ENCODE measurements around the gene CXCL8.

CXCL8 gene

DNA sequence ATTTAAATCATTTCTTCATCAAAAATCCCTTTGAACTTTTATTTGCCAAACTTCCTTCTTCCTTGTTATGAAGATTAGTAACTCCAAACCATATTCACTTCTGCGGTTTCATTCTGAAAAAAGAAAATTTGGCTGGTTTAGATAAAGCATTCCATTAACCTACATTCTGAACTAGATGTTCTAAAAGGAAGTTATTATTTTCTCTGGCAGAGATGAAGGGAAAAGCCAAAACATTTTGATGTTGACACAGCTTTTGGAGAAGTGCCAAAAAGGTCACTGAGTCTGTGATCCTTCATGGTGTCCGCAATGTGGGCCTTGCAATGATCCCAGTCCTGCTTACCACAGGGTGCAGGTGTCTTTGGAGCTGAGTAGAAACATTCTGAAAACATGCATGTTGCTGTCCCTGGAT, 36.0 kb downstream of the CXCL8 start:
- Mint-ChIP-seq H3K4me3 (no peak overlapping the region), H3K36me3 (ENCODE audit: low read depth) (no peaks in the 10 kb centered on the region), H3K27ac (no peak overlapping the region), H3K4me1 (ENCODE audit: low read depth) (no peaks in the 10 kb centered on the region), H3K27me3 (ENCODE audit: low read depth) (peaks cover 3% of the 10 kb centered on the region), H3K9me3 (no peaks in the 10 kb centered on the region)

DNA sequence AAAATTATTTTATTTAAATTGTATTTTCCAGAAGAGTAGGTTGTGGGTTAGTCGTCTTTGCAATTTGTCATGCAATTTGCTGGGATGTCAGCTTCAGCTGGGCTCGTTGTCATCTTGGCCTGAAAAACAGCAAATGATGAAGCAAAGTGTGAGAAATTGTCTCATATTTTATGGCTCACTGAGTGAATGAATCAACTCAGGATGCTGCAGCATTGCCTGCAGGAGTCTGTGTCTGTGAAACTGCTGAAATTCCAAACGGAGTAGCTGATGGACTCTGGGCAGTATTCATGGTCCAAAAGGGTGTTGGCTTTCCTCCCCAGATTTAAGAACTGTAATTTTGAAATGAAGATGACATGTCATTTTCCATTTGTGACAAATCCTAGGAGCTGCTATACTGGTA, 37.2 kb downstream of the CXCL8 start:
- no peaks in the 10 kb centered on the region for H3K36me3 Mint-ChIP-seq (ENCODE audit: low read depth)
- H3K27ac Mint-ChIP-seq: no peak overlapping the region
- no peak overlapping the region for H3K4me3 Mint-ChIP-seq
- no peaks in the 10 kb centered on the region for H3K4me1 Mint-ChIP-seq (ENCODE audit: low read depth)
- H3K27me3 Mint-ChIP-seq (ENCODE audit: low read depth): peaks cover 5% of the 10 kb centered on the region
- H3K9me3 Mint-ChIP-seq: no peaks in the 10 kb centered on the region

DNA sequence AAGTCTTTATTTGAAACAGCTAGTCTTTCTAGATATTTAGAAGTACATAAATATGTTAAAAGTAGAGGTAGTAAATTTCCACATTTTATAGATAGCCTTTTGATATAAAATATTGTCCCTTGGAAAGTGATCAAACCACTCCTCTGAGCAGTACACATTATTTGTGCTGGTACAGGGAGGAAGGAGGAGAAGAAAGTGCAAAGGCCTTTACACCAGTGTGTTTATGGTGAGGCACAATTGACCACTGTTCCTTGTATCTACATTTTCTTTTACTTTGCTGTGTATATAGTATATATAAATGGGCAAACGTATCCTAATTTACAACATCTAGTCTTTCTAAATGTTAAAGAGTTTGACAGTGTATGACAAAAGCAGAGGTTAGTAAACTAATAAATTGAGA, 39.9 kb downstream of the CXCL8 start:
- Mint-ChIP-seq H3K27me3 (ENCODE audit: low read depth) (peaks cover 5% of the 10 kb centered on the region), H3K36me3 (ENCODE audit: low read depth) (no peaks in the 10 kb centered on the region), H3K27ac (no peak overlapping the region), H3K4me3 (no peak overlapping the region), H3K4me1 (ENCODE audit: low read depth) (no peaks in the 10 kb centered on the region), H3K9me3 (no peaks in the 10 kb centered on the region)

DNA sequence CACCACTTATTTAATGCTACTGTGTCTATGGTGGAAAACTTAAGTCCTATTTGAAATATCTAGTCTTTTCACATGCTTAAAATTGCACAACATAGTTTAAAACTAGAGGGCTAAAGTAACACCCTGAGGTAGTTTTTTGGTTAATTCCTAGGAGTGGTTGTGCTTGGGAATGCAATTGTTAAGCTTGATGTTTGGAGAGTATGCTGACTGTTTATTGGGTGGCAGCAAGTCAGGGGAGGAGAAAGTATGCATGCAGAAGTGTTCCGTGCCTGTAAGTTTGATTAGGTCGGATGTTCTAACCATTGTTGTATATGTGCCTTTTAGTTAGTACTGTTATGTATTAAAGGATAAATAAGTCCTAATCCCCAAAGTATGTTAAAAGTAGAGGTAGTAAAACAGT, 40.5 kb downstream of the CXCL8 start:
- no peaks in the 10 kb centered on the region for H3K4me1 Mint-ChIP-seq (ENCODE audit: low read depth)
- no peaks in the 10 kb centered on the region for H3K9me3 Mint-ChIP-seq
- H3K36me3 Mint-ChIP-seq (ENCODE audit: low read depth): no peaks in the 10 kb centered on the region
- no peak overlapping the region for H3K4me3 Mint-ChIP-seq
- no peak overlapping the region for H3K27ac Mint-ChIP-seq
- H3K27me3 Mint-ChIP-seq (ENCODE audit: low read depth): peaks cover 5% of the 10 kb centered on the region

DNA sequence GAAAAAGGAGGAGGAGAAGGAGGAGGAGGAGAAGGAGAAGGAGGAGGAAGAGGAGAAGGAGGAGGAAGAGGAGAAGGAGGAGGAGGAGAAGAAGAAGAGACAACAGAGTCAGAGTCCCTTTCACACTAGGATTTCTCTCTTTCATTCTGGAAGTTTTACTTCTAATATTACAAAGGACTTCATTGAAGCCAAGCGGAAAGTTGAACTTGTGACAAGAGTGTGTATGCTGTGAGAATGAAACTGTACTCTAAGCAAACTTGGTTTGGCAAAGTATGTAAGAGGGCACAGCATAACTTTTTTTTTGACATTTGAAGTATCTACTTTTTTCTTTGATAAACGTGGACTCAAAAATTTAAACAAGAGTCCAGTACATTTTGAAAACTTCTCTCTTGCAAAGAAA, 48.0 kb downstream of the CXCL8 start:
- Mint-ChIP-seq H3K9me3 (peaks cover 3% of the 10 kb centered on the region), H3K27me3 (ENCODE audit: low read depth) (peaks cover 6% of the 10 kb centered on the region), H3K27ac (no peak overlapping the region), H3K4me1 (ENCODE audit: low read depth) (no peaks in the 10 kb centered on the region), H3K4me3 (no peak overlapping the region), H3K36me3 (ENCODE audit: low read depth) (no peaks in the 10 kb centered on the region)
